Non-pigmented ciliary epithelial cell (primary cell): ENCODE data around the gene PPP1R12B.
"Not testable (repeated sequence)": the region's sequence is repeated elsewhere in the genome, so short reads cannot be mapped to it uniquely, and the experiment has no call there.

Experiments used
- DNase-seq: peaks from one replicate; pipeline ENCODE4 v3.0.0-alpha.2; 2010; ENCODE audit warnings: low read depth

PPP1R12B gene

DNA sequence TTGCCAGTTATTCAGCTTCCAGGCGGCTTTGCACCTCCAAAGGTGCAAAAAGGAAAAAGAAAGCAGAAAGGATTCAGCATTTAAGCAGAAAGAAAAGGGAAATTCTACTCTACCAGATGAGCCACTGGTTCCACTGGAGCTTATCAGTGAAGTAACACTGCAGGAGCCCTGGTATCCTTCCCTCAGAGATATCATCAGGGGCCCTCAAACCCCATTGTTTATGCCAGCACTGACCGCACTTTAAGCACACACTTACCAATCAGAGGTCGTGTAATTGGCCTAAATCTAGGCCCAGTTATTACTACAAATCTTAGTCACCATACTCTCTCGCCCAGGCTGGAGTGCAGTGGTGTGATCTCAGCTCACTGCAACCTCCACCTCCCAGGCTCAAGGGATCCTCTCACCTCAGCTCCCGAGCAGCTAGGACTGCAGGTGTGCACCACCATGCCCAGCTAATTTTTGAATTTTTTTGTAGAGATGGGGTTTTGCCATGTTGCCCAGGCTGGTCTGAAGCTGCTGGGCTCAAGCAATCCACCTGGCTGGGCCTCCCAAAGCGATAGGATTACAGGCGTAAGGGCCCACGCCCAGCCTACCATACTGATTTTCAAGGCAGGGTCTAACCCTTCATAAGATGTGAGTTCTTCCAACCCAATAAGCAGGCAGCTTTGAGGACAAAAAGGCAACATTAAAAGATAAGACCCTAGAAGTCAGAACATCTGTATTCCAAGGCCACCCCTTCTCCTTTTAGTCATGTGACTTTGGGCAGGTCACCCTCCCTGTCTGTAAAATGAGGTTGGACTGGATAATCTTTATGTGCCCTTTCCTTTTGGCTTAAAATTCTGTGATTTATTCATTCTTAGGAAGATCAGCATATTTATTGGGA is 236.4 kb downstream of the PPP1R12B start:
- no peak for DNase-seq

DNA sequence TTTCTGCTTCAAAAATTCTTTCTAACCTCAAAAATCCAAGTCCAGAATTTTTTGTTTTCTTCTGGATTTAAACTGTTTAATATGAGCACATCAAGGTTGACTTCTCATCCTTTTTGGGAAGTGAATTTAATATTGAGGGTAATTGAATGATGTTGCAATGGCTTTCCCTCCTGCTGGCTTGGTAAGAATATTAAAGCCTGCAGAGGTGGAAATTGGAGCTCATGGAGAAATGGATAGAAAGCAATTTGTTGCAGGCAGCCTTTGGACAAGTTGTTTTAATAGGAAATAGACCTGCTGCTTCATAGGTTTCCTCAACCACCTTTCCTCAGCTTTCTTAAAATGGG is 237.1 kb downstream of the PPP1R12B start:
- no peak for DNase-seq

DNA sequence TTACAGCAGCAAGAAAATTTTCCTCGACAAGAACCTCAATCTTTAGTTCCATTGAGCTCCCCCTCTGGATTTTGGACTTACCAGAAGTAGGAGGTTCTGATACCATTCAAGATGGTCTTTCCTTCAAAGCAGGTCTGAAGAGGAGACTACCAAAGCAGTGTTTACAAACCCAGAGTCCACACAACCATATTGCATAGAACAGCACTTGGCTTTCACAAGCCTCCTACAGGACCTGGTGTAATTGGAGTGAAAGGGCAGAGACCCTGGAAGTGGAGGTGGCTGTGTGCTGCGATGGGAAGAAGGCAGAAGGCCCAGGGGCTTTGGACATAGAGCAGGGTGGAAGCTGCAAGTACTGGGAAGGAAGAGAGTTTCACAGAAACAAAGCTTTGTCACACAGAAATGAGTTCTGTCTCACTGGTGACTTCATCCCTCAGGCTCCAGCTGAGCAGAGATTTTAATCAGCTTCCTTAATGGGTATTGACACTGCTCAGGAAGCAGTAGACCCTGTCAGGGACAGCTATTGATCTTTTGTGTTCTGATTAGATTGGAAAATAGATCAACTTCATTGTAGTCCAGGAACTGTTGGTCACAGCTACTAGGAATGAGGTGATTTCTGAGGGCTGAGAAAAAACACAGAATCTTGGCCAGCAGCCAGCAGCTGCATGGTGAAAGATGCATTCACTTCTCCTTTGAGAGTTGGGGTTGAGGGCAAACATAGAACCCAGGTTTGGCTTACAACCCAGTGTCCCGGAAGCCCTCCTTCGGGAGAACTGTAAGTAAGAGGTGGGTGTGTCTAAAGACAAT is 237.7 kb downstream of the PPP1R12B start:
- DNase-seq, result no peak

- no peak for DNase-seq
Measured at GRCh38 chr1:202586871-202587270, 238.4 kb downstream of the PPP1R12B start.

- DNase-seq, result no peak
Measured at GRCh38 chr1:202587859-202588485, 239.5 kb downstream of the PPP1R12B start.

GRCh38 chr1:202588503-202589189 is 240.1 kb downstream of the PPP1R12B start:
- no peak for DNase-seq

DNA sequence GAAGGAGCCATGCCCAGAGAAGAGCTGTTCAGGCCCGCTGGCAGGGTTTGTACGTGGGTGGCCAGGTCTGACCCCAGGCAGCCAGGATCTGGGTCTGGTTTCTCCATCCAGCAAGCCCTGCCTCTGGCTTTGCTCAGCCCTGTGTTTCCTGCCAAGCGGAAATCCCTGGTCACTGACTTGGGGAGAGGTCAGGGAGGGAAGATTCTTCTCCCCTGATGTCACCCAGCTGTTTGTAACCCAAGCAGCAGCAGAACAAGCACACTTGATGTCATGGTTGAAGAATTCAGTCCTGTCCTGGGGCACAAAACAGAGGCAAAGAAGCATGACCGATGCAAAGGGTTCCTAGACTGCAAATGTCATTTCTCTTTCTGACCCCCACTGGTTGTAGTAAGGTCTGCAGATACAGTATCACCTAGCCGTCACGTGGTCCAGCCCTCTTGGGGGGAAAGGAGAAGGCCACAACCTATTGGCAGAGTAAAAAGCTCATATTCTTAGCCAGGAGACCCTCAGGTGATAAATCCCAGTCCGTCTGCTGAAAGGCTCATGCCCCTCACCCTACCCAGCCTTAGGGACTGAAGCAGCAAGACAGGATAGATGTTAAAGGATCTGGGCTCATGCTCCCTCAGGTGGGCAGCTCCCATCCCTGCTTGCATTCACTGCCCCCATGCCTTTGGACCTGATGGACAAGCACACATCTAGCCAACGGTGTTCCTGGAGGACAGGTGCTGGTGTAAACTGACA is 240.9 kb downstream of the PPP1R12B start:
- peak; percentile 100 for DNase-seq

DNA sequence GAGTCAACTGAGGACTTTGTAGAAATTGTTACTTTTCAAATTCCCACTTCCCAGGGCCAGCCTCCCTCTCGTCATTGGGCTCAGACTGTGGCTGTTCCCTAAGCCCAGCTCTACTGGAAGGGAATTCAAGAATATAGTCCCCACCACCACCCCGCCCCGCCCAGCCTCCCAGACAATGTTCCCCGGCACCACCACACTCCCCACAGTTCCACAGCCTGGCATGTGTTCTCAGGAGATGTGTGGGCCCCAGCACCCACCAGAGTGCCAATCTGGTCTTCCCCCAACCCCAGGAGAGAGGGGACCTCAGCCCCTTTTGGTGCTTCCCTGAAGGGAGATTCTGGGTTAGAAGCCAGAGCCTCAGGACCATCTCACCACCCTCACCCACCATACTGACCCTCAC is 241.6 kb downstream of the PPP1R12B start:
- DNase-seq, result no peak

DNA sequence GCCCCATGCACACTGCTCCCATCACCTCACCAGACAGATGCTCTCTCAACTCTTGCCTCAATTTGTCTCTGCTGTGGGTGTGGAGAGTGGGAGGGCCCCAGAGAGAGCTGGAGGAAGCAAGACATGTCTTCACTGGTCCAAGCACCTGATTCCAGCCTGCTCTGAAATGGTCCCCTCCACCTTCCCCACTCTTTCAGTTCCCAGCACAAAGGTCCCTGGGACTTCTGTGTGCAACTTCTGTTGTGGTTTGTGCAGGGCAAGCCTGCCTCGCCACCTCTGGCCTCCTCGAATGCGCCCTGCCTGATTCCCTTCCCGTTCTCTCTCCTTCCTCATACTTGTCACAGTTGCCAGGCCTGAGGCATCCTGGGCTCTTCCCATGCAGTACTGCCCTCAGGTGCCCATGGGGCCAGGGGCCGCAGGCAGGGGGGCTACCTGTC is 242.5 kb downstream of the PPP1R12B start:
- no peak for DNase-seq

- no peak for DNase-seq
Measured at GRCh38 chr1:202591515-202591914, 243.0 kb downstream of the PPP1R12B start.

DNA sequence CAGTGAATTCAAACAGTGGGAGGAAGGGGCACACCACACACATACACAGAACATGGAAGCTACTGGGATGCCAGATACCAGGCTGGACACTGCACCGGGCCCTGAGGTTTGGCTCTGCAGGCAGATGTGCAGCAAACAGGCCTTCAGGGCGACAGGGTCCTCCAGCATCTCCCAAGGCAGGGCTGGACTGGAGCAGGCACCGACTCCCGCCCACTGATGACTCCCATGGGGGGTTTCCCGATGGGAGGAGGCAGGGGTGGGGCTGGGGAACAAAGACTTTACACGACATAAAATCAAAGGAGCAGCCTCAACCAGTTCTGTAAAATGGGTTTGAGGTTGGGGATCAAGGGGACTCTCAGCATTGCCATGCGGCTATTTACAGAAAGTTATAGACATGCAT is 243.6 kb downstream of the PPP1R12B start:
- no peak for DNase-seq

DNA sequence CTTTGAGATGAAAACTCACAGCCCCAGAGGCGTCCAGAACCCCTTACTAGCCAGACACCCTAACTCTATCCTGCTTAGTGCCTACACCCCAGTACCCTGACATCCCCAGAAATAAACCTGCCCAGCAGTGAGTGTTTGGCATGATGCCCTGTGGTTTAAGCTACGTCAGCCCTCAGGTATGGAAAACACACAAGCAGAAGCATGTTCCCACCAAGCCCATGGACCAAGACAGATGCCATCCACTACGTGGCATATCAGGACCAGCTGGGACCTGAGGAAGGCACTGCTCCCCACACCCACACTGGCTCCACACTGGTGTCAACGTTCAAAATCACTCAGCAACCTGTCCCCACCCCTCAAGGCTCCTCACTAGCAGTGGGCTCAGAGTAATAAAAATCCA is 245.3 kb downstream of the PPP1R12B start:
- DNase-seq, result no peak

DNA sequence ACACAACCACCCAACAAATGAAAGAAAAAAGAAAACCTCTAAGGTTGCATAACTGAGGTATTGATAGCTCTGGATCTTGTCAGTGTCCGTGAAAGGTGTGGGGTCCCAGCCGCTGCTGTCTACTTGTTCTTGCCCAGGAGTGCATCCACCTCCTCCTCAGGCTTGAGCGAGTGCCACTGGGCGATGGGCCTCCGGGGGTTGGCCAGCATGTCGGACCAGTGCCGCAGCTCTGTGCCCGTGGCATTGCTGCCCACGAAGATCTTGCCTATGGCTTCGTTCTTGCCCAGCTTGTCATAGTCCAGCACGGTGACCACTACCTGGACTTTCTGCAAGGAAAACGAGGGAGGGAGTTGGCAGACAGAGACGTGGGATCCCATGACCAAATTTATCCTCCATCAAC is 248.1 kb downstream of the PPP1R12B start:
- no peak for DNase-seq

- DNase-seq, result no peak
Measured at GRCh38 chr1:202597090-202597761, 248.7 kb downstream of the PPP1R12B start.

- no peak for DNase-seq
Measured at GRCh38 chr1:202599669-202600431, 251.4 kb downstream of the PPP1R12B start.

- DNase-seq, result no peak
Measured at GRCh38 chr1:202600432-202601041, 252.0 kb downstream of the PPP1R12B start.

DNA sequence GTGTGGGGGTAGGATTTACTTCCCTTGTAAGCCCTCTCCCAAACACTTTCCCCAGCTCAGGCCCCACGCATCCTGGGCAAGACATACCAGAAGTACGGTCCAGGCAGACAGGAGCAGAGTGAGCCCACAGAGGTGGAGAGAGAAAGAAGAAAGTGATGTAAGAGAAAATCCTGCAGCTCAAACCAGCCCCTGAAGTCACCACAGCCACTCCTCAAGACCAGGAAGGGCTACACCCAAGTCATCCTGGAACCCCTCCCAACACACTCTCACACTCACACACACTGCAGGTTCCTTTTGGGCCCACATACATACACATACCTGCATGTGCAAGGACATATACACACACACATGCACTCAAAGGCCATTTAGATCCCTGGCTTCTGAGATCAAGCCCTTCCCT is 254.9 kb downstream of the PPP1R12B start:
- no peak for DNase-seq

DNA sequence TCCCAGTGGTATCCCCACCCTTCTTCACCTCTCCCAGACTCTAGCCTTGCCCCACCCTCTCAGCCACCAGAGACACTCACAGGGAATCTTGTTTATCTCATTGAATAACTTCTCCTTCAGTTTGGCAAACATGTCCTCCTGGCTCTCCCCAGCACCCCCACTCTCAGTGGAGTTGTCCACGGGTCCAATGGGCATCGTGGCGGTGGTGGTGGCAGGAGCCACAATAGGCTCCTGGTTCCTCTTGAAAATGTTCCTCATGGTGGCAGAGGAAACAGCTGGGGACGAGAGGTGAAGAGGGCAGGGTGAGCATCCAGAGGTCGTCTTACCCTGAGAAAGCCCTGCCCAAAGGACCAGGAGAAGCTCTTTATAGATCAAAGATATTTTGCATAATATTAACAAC is 257.0 kb downstream of the PPP1R12B start:
- no peak for DNase-seq

DNA sequence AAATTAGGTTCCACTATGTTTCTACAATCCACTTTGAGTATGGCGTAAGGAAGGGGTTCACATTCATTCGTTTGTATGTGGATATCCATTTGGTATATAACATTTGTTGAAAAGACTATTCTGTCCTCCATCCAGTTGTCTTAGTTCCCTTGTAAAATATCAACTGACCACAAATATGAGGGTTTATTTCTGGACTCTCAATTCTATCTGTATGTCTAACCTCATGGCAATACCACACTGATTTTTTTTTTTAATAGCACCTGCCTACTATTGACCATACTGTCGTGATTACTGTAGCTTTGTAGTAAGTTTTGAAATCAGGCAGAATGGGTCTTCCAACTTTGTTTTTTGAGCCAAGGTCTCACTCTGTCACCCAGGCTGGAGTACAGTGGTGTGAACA is 263.5 kb downstream of the PPP1R12B start:
- not testable (repeated sequence) for DNase-seq

- DNase-seq, result no peak
Measured at GRCh38 chr1:202613571-202613970, 265.1 kb downstream of the PPP1R12B start.
